Measurements from ENCODE around the gene ARL8B. TPM values are rescaled to one million over a fixed set of nuclear protein-coding genes. Genes with fewer than 3 reads are reported as not detected.
A peak's percentile ranks its signal among the peaks of the same experiment; 100 is the strongest.

ARL8B gene
- total RNA-seq, 3 donors from 2014 or later = 49.3 to 68.5 (median 57.6) TPM

DNA sequence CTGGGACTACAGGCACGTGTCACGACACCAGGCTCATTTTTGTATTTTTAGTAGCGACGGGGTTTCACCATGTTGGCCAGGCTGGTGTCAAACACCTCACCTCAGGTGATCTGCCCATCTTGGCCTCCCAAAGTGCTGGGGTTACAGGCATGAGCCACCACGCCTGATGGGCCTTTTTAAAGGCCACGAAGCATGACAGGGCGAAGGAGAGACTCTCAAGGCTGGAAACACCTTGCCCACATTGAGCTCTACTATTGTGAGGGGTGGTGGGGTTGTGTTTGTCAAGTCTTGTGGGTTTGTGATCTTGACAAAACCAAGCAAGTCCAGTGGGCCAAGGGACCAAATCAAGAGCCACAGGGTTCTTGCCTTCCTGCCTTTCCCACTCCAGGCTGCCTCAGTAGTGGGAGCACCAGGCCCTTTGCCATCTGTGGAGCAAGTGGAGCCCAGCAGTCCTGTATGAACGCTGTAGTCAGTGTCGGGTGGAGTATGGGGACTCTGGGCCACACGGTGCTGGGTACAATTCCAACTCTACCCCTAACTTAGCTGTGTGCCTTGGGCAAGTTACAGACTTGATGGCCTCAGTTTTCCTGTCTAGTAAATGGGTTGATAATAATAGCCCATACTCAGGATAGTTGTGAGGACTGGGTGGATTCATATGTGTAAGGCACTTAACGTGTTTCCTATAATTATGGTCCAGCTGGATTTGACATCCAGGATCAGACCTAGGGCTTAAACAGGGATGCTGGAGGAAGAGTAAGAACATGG is 98.8 kb downstream of the ARL8B start:
- DNase-seq = no peak
- intact Hi-C loops (cut with DNase I, micrococcal nuclease) = no loop called here
- Histone ChIP-seq H3K9me3 (no peaks in the 10 kb centered on the region), H3K4me3 (no peak overlapping the region), H3K36me3 (ENCODE audit: low read depth) (peaks cover 5% of the 10 kb centered on the region), H3K4me1 (ENCODE audit: low read depth) (no peaks in the 10 kb centered on the region)
- no peak for ATAC-seq
- TF ChIP-seq, protein P1, sequence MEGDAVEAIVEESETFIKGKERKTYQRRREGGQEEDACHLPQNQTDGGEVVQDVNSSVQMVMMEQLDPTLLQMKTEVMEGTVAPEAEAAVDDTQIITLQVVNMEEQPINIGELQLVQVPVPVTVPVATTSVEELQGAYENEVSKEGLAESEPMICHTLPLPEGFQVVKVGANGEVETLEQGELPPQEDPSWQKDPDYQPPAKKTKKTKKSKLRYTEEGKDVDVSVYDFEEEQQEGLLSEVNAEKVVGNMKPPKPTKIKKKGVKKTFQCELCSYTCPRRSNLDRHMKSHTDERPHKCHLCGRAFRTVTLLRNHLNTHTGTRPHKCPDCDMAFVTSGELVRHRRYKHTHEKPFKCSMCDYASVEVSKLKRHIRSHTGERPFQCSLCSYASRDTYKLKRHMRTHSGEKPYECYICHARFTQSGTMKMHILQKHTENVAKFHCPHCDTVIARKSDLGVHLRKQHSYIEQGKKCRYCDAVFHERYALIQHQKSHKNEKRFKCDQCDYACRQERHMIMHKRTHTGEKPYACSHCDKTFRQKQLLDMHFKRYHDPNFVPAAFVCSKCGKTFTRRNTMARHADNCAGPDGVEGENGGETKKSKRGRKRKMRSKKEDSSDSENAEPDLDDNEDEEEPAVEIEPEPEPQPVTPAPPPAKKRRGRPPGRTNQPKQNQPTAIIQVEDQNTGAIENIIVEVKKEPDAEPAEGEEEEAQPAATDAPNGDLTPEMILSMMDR (IDR thresholded peaks at IDR 0.05) = no peak

DNA sequence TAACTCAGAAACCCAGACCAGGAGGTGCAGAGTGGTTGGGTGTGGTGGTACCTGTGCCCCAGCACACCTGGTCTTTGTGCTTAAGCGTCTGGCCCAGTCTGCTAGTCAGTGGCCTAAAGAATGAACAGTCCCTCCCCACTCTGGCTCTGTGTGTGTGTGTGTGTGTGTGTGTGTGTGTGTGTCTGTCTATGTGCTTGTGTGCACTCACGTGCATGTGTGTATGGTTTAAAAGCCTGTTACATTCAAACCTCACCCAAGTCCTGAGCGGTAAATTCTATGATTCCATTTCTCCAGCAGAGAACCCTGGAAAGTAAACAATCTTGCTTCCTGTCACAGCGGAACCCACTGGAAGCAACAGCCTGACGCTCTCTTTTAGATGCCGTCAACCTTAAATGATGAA is 99.6 kb downstream of the ARL8B start:
- no peaks in the 10 kb centered on the region for H3K4me1 ChIP-seq (ENCODE audit: low read depth)
- H3K4me3 ChIP-seq = no peak overlapping the region
- H3K9me3 ChIP-seq = no peaks in the 10 kb centered on the region
- peak in 1 of 3 donors; percentile 33 for DNase-seq
- intact Hi-C loops (cut with DNase I, micrococcal nuclease) = no loop called here
- peak; percentile 84 for ATAC-seq
- H3K36me3 ChIP-seq (ENCODE audit: low read depth) = peaks cover under 1% of the 10 kb centered on the region
- TF ChIP-seq, protein P1 (IDR thresholded peaks at IDR 0.05) = no peak

DNA sequence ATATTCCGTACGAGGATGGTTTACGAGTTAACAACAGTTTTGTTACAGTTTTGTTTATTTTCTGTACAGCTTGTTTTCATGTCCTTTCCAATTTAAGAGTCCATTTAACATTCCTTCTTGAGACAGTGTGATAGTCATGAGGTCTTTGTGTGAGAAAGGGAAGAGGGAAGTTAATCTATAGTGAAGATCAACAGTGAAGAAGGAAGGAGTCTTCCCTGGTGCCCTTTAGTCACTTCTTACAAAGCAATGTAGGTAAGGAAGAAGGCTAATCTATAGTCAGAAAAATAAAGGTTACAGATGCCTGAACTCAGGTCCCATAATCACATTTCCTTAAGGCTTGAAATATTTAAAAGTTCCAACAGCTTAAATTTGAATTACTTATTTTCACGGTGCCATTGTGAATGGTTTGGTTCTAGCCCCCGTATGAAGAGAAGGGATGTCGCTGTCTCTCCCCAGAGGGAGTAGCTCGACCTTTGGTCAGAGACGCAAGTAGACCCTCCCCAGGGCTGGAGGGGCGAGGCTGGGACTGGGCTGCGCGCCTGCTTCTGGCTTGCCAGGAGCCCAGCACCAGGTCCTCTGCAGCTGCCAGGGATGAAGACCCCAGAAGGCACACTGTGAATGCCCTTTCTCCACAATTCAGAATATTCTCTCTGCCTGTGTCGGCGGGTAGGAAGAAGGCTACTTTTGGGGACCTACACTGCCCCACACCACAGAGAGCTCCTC is 100.4 kb downstream of the ARL8B start:
- Histone ChIP-seq H3K36me3 (ENCODE audit: low read depth) (no peaks in the 10 kb centered on the region), H3K4me1 (ENCODE audit: low read depth) (no peaks in the 10 kb centered on the region), H3K9me3 (no peaks in the 10 kb centered on the region), H3K4me3 (no peak overlapping the region)
- intact Hi-C loops (cut with DNase I, micrococcal nuclease) = no loop called here
- DNase-seq (peak in 1 of 3 donors; percentile 38), ATAC-seq (peak; percentile 62)
- TF ChIP-seq, protein P1 (IDR thresholded peaks at IDR 0.05) = no peak

DNA sequence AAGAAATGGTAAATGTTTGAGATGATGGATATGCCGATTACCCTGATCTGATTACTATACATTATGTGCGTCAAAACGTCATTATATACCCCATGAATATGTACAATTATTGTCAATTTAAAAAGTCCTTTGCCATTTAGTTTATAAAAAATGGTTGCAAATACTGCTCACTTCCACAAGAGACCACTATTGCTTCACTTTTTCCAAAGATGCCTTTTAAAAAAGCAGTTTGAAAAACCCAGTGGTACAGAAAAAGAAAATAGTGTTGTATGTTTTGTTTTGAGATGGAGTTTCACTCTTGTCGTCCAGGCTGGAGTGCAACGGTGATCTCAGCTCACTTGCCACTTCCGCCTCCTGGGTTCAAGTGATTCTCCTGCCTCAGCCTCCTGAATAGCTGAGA is 104.7 kb downstream of the ARL8B start:
- no peak for ATAC-seq
- DNase-seq = no peak
- no peaks in the 10 kb centered on the region for H3K9me3 ChIP-seq
- H3K36me3 ChIP-seq (ENCODE audit: low read depth) = no peaks in the 10 kb centered on the region
- H3K4me3 ChIP-seq = no peak overlapping the region
- intact Hi-C loops (cut with DNase I, micrococcal nuclease) = no loop called here
- TF ChIP-seq, protein P1 (IDR thresholded peaks at IDR 0.05) = no peak
- H3K4me1 ChIP-seq (ENCODE audit: low read depth) = no peaks in the 10 kb centered on the region

DNA sequence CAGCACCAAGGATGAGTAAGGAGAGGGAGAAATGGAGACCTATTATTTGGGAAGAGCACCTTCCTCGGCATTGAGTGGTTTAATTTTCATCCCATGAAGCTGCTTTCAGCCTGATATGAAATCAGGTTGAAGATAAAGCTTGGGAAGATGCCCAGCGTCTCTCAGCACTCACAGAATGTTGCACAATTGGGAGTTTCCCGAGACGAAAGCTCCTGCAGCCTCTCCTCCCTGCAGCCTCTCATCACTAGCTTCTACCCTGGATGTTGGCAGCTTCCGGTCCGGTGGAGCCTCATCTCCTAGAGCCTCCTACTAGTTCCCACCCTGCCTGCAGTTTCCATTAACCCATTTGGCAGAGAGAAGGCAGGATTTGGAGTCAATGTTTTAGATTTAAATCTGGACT is 105.7 kb downstream of the ARL8B start:
- DNase-seq (no peak), ATAC-seq (no peak)
- intact Hi-C loops (cut with DNase I, micrococcal nuclease) = no loop called here
- TF ChIP-seq, protein P1 (IDR thresholded peaks at IDR 0.05) = no peak
- Histone ChIP-seq H3K4me1 (ENCODE audit: low read depth) (no peaks in the 10 kb centered on the region), H3K4me3 (no peak overlapping the region), H3K36me3 (ENCODE audit: low read depth) (no peaks in the 10 kb centered on the region), H3K9me3 (no peaks in the 10 kb centered on the region)

All from mucosa of descending colon (tissue), 3 donors.